Measurements from ENCODE around the gene EIF3J.

Gene EIF3J

GRCh38 chr15:44536962-44537734 lies at the start of gene EIF3J:
Gene EIF3J, plus strand, starts transcription at chr15:44537147. Its CDS starts 48 bp downstream, at chr15:44537195.
- peak; percentile 98 for DNase-seq (ENCODE audit: low spot score)
- no peak for TF ChIP-seq CTCF (IDR thresholded peaks at IDR 0.05; ENCODE audit: extremely low read depth, missing control alignments)

- DNase-seq (ENCODE audit: low spot score), result no peak
- TF ChIP-seq CTCF (IDR thresholded peaks at IDR 0.05; ENCODE audit: extremely low read depth, missing control alignments), result no peak
Measured at GRCh38 chr15:44489464-44489863, 47.5 kb upstream of the EIF3J start.

GRCh38 chr15:44490622-44491021 lies 46.3 kb upstream of the EIF3J start:
- DNase-seq (ENCODE audit: low spot score), result no peak
- TF ChIP-seq CTCF (IDR thresholded peaks at IDR 0.05; ENCODE audit: extremely low read depth, missing control alignments), result no peak

GRCh38 chr15:44492040-44492439 lies 44.9 kb upstream of the EIF3J start:
- DNase-seq (ENCODE audit: low spot score), result no peak
- no peak for TF ChIP-seq CTCF (IDR thresholded peaks at IDR 0.05; ENCODE audit: extremely low read depth, missing control alignments)

GRCh38 chr15:44492672-44493071 lies 44.3 kb upstream of the EIF3J start:
- DNase-seq (ENCODE audit: low spot score), result no peak
- no peak for TF ChIP-seq CTCF (IDR thresholded peaks at IDR 0.05; ENCODE audit: extremely low read depth, missing control alignments)

- TF ChIP-seq CTCF (IDR thresholded peaks at IDR 0.05; ENCODE audit: extremely low read depth, missing control alignments), result no peak
Measured at GRCh38 chr15:44495562-44495961, 41.4 kb upstream of the EIF3J start.

GRCh38 chr15:44500555-44500954 lies 36.4 kb upstream of the EIF3J start:
- no peak for DNase-seq (ENCODE audit: low spot score)
- no peak for TF ChIP-seq CTCF (IDR thresholded peaks at IDR 0.05; ENCODE audit: extremely low read depth, missing control alignments)

More at GRCh38 chr15:44495562-44495961, 41.4 kb upstream of the EIF3J start:
- DNase-seq (ENCODE audit: low spot score), result no peak

Data from GM20000 (cell line).